ENCODE results near the gene RNF150.

RNF150 gene

DNA sequence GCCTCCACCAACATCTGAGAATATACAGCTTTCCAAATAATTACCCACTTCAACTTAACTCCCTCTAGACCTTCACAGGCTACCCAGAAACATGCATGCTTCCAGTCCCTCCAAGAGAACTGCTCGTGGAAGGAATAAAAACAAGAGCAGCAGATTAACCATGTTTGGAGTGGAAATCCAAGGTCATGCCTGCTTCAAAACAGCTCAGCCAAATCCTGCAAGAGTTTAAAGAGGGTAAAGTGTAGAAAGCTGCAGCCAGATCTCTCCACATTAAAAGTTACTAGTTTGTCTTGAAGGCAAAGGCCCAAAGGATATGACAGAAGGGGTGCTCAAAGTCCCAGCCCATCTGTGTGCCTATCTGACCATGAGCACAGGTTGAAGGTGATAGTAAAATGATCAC lies 139.3 kb downstream of the RNF150 start:
- ChIA-PET POLR2A (no interaction called here), CTCF (interaction anchor here (1.3 kb wide), 1 partner anchor 9 kb away, joined by 5 read pairs; no protein-coding TSS in a partner anchor)
- DNase-seq (ENCODE audit: extremely low spot score), result no peak
- TF ChIP-seq, protein P1, sequence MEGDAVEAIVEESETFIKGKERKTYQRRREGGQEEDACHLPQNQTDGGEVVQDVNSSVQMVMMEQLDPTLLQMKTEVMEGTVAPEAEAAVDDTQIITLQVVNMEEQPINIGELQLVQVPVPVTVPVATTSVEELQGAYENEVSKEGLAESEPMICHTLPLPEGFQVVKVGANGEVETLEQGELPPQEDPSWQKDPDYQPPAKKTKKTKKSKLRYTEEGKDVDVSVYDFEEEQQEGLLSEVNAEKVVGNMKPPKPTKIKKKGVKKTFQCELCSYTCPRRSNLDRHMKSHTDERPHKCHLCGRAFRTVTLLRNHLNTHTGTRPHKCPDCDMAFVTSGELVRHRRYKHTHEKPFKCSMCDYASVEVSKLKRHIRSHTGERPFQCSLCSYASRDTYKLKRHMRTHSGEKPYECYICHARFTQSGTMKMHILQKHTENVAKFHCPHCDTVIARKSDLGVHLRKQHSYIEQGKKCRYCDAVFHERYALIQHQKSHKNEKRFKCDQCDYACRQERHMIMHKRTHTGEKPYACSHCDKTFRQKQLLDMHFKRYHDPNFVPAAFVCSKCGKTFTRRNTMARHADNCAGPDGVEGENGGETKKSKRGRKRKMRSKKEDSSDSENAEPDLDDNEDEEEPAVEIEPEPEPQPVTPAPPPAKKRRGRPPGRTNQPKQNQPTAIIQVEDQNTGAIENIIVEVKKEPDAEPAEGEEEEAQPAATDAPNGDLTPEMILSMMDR (IDR thresholded peaks at IDR 0.05; ENCODE audit: control extremely low read depth, extremely low read depth, low read depth, missing control alignments), result no peak

DNA sequence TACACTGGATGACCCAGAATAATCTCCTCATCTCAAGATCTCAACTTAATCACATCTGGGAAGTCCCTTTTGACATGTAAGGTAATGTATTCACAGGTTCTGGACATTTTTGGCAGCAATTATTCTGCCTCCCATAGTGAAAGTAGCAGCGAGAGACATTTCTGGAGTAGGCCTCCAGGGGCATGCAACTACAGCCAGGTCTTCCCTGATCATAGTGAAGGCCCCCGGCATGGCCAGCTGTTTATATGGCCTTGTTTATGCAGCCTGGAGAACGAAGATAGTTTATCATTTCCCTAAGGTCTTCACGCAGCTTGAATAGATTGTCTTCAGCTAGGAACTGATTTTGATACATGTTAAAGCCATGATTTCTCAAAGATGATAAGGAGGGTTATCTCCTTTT lies 139.9 kb downstream of the RNF150 start:
- DNase-seq (ENCODE audit: extremely low spot score), result no peak
- TF ChIP-seq, protein P1 (IDR thresholded peaks at IDR 0.05; ENCODE audit: control extremely low read depth, extremely low read depth, low read depth, missing control alignments), result no peak
- ChIA-PET POLR2A (no interaction called here), CTCF (interaction anchor here (1.3 kb wide), 1 partner anchor 9 kb away, joined by 5 read pairs; no protein-coding TSS in a partner anchor)

DNA sequence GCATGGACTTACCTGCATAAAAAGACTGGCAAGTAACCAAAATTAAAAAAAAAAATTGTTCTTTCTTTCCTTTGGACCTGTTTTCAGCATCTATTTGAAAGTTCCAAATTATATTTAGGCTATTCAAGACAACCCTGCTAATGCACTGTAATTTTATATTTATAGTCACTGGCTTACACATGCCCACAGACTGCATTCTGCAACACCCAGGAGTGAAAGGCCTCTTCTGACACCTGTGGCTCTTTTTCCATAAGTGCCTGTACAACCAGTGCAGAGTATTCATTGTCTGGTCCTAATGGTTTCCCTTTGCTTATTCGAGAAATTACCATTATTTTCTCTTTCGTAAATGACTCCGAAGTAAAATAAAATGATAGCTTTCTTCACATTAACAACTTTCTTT lies 143.3 kb downstream of the RNF150 start:
- ChIA-PET CTCF (no interaction called here), POLR2A (no interaction called here)
- DNase-seq (ENCODE audit: extremely low spot score), result no peak
- TF ChIP-seq, protein P1 (IDR thresholded peaks at IDR 0.05; ENCODE audit: control extremely low read depth, extremely low read depth, low read depth, missing control alignments), result no peak

DNA sequence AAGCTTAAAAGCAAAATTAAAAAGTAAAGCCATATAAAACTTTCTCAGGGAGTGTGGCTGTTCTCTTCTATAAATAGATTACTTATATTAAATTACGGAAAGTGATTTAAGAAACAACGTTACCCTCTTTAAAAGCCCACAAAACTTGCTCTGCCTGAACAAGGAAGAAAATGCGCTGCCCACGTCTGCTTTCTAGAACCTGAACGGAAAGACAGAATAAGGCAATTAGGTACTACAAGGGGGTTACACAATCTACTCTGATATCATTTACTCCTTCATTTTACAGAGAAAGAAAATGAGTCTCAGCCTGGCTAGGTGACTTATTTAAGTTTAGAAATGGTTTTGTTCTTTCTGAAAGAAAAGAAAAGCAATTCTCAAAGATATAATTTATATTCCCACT lies 147.2 kb downstream of the RNF150 start:
- DNase-seq (ENCODE audit: extremely low spot score), result no peak
- POLR2A ChIA-PET, result no interaction called here
- CTCF ChIA-PET, result no interaction called here
- TF ChIP-seq, protein P1 (IDR thresholded peaks at IDR 0.05; ENCODE audit: control extremely low read depth, extremely low read depth, low read depth, missing control alignments), result no peak

DNA sequence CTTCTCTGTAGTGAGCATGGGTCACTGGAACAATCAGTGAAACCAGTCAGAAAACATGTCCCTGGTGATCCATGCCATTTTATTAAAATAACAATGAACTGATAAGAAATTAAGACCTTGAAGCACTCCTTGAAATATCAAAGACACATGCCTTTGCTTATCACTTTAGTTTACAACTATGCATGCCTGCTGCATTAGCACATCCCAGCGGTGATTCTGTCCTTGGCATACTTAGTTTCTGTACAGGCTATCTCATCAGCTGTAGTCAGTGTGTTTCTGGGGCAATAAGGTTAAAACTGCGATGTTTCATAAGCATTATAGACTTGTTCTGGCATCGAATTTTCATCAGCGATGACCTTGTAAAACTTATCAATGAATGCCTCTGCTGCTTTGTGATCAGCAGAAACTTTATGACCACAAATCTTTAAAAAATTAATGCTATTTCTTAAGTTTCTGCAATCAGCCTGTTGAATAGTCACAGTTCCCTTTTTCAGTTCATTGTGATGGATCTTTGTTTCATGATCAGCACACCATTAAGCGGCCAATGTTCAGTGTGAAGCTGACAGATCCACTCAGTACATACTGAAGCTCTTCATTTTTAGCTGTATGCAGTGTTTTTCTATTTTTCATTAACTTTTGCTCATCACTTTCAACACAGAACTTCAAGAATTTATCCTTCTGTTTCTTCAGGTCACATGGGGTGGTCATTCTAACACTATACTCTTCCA lies 150.5 kb downstream of the RNF150 start:
- ChIA-PET POLR2A (no interaction called here), CTCF (no interaction called here)
- DNase-seq (ENCODE audit: extremely low spot score), result no peak
- TF ChIP-seq, protein P1 (IDR thresholded peaks at IDR 0.05; ENCODE audit: control extremely low read depth, extremely low read depth, low read depth, missing control alignments), result no peak

DNA sequence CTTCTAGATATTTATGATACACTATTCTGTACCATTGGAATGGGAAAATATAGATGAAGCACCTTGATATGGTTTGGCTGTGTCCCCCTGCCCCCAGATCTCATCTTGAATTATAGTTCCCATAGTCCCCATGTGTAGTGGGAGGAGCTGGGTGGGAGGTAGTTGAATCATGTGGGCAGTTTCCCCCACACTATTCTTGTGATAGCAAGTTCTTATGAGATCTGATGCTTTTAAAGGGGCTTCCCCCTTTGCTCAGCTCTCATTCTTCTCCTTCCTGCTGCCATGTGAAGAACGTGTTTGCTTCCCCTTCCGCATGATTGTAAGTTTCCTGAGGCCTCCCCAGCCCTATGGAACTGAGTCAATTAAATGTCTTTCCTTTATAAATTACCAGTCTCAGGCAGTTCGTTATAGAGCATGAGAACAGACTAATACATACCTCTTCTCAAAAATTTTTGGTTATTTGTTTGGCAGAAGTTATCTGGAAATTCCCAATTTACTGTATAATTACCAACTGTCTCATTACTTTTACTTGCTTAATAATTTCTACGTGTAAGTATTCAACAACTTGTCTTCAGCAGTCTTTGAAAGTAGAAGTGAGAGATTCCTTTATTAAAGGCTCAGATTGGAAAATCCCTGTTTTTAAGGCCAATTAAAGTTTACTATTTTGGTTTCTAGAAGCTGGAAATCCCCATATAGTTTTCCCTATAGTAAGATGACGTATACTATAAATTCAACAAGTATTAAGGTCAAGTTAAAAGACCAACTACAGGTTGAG lies 152.7 kb downstream of the RNF150 start:
- TF ChIP-seq, protein P1 (IDR thresholded peaks at IDR 0.05; ENCODE audit: control extremely low read depth, extremely low read depth, low read depth, missing control alignments), result no peak
- DNase-seq (ENCODE audit: extremely low spot score), result no peak
- ChIA-PET POLR2A (no interaction called here), CTCF (no interaction called here)

All from GM10248 (cell line).